Measurements from ENCODE around the gene PIANP.
A peak's percentile ranks its signal among the peaks of the same experiment; 100 is the strongest.

PIANP gene

DNA sequence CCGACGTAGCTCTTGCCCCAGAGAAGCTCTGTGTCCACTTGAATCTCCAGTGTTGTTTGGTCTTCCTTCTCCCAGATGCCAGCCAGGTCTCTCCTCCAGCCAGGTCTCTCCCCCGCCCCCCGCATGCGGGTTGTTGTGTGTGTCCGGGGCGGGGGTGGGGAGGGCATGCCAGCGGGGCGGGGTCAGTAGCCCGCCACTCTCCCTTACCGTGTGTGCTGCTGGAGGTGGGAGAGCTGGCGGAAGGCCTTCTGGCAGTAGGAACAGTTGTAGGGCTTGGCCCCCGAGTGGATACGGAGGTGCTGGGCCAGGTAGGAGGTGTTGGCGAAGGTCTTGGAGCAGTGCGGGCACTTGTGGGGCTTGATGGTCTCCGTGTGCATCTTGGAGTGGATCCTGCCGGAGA, 28.5 kb downstream of the PIANP start:
- no peak for DNase-seq (ENCODE audit: low read depth in 1 of 2, low spot score in 1 of 2)

DNA sequence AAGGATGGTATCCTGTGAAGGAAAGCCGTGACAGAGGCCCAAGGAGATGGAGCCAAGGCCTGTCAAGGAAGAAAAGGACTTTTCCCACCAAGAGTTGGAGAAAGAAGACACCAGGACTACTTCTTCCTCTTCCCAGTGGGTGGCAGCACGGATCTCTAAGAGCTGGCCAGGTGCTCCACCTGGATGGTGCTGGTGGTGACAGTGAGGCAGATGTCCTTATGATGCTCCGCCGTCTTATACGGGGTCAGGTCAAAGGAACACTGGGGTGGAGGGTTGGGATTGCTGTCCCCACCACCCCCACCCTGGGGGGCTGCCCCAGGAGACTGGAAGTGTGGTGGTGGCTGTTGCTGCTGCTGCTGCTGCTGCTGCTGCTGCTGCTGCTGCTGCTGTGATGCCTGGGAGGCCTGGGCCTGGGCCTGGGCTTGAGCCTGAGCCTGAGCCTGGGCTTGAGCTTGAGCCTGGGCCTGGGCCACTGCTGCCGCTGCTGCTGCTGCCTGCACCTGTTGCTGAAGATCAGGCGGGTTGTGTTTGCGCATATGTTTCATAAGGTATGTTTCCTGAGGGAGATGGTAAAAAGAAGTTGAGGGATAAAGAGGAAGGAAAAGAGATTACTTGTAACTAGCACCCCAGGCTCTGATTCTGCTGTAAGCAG, 32.9 kb downstream of the PIANP start:
- no peak for DNase-seq (ENCODE audit: low read depth in 1 of 2, low spot score in 1 of 2)

DNA sequence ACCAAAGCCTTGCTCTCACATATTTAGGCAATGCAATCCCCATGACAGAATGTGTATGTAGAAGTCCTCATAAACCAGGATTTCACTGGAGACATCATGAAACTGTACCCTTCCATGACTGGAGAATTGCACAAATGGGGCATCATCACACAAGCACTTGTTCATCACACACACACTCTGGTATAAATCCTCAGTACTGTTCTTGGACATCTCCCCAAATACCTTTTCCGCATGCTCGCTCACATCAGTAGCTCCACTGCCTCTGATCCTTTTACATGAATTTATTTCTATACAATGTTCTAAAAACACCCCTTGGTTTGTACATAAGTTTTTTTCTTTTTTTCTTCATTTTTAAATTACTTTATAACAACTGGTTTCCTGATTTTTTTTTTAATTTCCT, 34.4 kb downstream of the PIANP start:
- no peak for DNase-seq (ENCODE audit: low read depth in 1 of 2, low spot score in 1 of 2)

DNA sequence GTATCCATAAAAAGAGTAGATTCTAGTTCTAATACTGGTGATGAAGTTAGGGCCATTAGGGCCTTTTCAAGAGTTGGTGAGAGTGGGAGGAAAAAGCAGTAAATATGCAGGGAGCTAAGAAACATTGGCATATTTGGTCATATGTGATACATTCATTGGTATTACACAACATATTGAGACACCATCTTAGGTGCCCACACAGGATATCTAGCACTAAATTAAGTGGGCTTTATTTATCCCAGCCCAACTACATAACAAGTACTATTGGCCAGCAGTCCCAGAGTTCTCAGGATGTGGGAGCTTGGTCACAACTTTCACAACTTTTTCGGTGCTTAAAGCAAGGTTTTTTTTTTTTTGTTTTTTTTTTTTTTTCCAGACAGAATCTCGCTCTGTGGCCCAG, 35.7 kb downstream of the PIANP start:
- DNase-seq (ENCODE audit: low read depth in 1 of 2, low spot score in 1 of 2): no peak

DNA sequence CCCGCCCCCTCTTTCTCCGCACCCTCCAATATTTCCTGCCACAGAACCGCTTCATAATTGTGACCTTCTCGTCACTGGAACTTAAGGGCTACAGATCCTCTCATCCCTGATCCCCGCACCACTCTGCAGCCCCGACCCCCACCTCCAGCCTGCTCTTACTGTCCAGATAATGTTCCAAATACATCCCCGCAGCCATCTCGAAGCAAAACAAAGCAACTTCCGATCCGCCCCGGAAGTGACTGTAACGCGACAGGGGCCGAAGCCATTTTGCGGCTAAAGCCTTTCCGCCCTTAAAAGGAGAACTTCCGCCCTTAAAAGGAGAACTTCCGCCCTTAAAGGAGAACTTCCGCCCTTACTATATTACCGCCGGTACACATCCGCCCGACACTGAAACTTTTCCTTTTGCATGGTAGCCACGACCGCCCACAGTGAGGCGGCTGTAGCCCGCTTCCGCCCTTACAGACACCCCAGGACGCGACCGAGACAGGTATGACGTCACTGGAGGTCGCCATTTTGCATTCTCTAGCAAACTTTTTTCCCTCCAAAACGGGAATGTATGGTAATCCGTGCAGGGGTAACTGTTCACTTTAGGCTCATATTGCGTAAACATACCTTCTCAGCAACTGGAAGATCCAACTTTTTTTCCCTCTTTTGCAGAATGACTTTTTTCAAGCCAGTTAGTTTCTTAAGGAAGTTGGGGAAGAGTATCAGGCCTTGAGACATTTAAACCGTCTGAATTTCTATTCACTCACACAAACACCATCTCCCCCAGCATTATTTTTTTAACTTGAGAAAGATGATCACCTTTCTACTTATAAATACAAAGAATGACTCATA, 37.5 kb downstream of the PIANP start, which contains the start of gene ING4:
ING4 (minus strand) TSS at position 214 of the 837 bp plus-strand sequence; CDS start at position 196, 18 bp downstream.
- peak; percentile 87 to 91 for DNase-seq (ENCODE audit: low read depth in 1 of 2, low spot score in 1 of 2)

DNA sequence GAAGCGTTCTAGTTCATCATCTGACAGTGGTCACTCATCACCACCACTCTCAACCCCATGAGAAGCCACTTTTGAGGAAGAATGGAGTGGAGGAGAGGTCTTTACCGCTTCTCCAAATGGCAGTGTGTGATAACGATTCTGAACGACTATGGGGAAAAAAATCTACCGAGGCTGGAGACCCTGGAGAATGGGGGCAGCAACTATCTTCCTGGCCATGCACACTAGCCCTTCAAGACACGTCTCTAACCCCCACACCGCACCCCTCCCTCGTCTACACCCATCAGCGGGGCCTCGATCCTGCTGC, 38.1 kb downstream of the PIANP start:
- no peak for DNase-seq (ENCODE audit: low read depth in 1 of 2, low spot score in 1 of 2)

DNA sequence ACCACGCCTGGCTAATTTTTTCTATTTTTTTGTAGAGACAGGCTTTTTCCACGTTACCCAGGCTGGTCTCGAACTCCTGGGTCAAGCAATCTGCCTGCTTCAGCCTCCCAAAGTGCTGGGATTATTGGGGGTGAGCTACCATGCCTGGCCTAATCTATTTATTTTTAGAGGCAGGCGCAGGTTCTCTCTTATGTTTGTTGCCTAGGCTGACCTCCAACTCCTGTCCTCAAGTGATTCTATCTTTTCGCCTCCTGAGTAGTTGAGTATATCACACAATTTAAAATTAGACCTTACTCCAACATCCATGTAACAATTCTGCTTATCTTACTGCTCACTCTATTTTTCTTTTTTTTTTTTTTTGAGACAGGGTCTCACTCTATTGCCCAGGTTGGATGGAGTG, 46.6 kb downstream of the PIANP start:
- no peak for DNase-seq (ENCODE audit: low read depth in 1 of 2, low spot score in 1 of 2)

DNA sequence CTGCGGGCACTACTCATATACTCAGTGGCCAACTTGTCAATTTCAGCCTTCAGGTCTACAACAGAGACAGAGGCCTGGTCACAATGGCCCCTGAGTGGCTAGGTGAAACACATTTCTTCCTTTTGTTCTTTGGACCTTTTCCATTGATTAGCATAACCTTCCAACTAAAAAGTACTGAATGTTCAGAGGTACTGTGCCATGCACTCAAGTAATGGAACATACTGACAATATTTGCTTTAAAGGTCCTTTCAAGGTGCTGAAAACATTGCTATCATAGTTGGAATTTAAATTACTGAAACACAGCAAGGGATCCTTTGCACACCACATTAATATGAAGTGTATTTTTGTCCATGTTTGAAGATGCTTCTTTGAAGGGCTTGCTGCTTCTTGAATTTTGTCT, 47.3 kb downstream of the PIANP start:
- DNase-seq (ENCODE audit: low read depth in 1 of 2, low spot score in 1 of 2): no peak

DNA sequence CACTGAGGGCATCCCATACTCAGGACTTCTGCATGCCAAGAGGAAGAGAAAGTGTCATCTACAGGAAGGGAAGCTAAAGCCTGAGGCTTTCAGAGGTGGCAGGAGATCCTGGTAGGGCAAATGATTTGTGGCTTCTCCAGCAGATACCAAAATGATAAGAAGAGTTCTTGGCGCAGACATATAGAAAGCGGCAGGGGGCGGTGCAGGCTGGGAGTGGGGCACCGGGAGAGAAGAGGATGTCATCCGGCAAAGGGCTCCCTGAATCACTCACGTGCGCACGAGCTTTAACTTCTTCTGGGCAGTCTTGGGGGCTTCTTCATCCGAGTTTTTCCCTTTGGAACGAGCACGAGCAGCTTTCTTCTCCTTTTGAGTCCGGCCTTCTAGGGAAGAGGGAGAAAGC, 48.2 kb downstream of the PIANP start:
- DNase-seq (ENCODE audit: low read depth in 1 of 2, low spot score in 1 of 2): no peak

DNA sequence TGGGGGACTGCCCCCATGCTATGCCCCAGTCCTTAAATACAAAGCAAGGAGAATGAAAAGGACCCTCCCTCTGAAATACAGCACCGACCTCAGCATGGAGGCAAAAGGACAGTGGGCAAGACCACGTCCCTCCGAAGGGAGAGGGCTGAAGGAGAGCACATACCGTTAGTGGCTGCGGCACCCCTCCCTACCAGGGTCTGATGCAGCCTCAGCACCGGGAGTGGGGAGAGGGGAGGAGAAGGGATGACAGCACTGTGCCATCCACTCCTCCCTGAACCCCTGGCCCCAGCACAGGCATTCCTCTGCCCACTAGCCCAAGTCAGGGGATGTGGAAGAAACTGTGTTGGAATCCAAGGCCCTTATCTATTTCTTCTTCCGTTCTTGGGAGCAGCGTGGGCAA, 49.8 kb downstream of the PIANP start:
- DNase-seq (ENCODE audit: low read depth in 1 of 2, low spot score in 1 of 2): no peak

DNA sequence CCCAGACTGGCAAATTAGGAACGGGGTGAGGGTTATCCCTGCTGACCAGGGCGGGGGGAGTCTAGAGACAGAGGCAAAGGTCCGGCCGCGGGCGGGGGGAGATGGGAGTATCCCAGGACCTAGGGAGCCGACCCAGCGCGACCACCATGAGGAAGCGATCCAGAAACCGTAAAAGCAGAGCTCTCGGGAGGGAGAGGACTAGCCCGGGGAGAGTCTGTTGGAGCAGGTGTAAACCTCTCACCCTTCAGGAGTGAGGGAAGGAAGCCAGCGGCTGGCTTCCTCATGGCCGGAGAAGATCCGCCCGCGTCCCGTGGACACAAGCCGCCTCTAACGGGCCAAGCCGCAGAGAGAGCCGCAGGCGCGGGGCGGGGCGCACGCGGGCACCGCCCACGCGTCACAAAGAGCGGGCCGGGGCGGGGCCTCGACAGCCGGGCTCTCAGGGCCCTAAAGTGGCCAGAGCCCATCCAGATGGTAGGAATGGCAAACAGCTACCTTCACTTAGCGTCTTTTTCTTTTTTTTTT, 53.5 kb downstream of the PIANP start, which contains the start of gene ACRBP:
ACRBP (minus strand) TSS at position 350 of the 522 bp plus-strand sequence; CDS start at position 284, 66 bp downstream.
- DNase-seq (ENCODE audit: low read depth in 1 of 2, low spot score in 1 of 2): no peak

DNA sequence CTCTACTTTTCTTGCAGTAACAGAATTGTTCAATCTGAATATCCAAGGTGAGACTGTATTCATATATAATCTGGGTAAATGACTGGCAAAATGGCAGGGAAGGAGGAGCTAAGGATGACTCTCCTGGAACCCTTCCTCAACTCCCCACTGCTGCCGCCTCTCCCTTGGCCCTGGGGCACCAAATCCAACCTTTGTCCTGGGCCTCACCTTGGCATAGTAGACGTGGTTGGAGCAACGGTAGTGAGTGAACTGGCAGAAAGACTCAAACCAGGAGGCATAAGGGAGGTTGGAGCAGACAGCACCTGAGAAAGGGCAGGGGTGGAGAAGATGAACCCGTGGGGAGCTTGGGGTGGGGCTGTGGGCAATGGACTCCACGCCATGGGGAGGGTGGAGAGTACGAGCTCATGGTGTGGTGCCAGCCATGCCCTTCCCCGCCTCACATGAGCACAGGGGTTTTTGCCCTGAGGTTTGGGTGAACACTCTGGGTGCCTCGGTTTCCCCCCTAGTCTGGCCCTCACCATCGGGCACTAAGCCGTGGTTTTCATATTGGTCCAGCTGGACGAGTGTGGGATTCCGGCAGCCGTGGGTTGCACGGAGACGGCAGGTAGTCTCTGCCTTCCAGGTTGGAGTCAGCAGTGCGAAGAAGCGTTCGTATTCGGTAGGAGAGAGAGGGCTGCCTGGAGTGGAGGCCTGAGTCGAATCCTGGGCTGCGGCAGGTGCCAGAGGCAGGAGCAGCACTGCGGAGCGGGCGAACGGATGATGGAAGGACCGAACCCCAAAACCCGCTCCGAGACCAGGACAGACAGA, 54.1 kb downstream of the PIANP start:
- no peak for DNase-seq (ENCODE audit: low read depth in 1 of 2, low spot score in 1 of 2)

DNA sequence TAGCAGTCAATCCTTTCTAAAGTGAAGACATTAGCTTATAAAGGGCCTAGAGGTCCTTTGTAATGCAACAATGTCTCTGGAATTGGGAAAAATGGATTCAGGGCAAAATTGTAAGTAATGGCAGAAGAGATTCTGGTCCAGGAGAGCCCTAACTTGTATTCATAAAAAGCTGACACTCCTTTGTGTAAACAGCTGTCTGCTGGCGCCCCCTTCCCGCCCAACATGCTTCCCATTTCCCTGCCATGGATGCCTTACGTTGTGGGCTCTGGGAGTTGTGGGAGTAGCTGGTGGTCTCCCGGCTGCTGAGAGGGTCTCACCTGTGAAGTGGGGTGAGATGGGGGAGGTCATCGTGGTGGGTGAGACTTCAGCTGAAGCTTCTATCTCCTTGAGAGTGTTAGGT, 55.7 kb downstream of the PIANP start:
- no peak for DNase-seq (ENCODE audit: low read depth in 1 of 2, low spot score in 1 of 2)

DNA sequence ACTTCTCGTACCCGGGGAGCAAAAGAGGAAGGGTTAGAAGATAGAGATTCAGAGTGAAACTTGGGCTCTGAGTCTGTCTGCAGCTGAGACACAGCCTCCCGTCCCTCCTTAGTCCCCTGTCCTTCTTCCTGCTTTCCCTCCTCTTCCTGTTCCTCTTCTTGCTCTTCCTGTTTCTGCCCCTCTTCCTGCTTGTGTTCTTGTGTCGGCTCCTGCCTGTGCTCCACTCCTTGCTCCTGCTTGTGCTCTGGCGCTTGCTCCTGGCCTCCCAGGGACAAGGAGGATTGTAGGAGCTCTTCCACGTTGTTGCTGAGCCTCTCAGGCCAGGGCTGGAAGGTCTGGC, 56.4 kb downstream of the PIANP start:
- no peak for DNase-seq (ENCODE audit: low read depth in 1 of 2, low spot score in 1 of 2)

All from activated T-helper 1 cell treated with anti-CD3 and anti-CD28 coated beads, Interleukin-2, amount 50 U/mL, for 16 hours (primary cell).